Measurements from ENCODE around the gene MYMX.
A peak's percentile ranks its signal among the peaks of the same experiment; 100 is the strongest.

MYMX gene

GRCh38 chr6:44220913-44221290 lies 4.2 kb downstream of the MYMX start:
- Histone ChIP-seq H3K36me3 (ENCODE audit: control insufficient read depth, insufficient read depth, low read length) (no peaks in the 10 kb centered on the region), H3K27ac (ENCODE audit: low read depth, low read length, severe bottlenecking) (no peak overlapping the region), H3K9me3 (ENCODE audit: control insufficient read depth, low read length) (no peaks in the 10 kb centered on the region), H3K4me3 (ENCODE audit: extremely low read depth, insufficient read depth, low read length, poor library complexity, severe bottlenecking) (no peak overlapping the region), H3K4me1 (ENCODE audit: control insufficient read depth, insufficient read depth, low read length, poor library complexity, severe bottlenecking) (peaks cover 40% of the 10 kb centered on the region)
- 94 to 100% methylated on average over 3 to 4 of the region's 4 CpGs for WGBS, 2 experiments (ENCODE audit: insufficient coverage in 2 of 2)

- H3K4me1 ChIP-seq (ENCODE audit: control insufficient read depth, insufficient read depth, low read length, poor library complexity, severe bottlenecking) = peaks cover 45% of the 10 kb centered on the region
- no CpG with 5 or more reads among the region's 4 CpGs for WGBS, 2 experiments (ENCODE audit: insufficient coverage in 2 of 2)
- no peak overlapping the region for H3K27ac ChIP-seq (ENCODE audit: low read depth, low read length, severe bottlenecking)
- no peaks in the 10 kb centered on the region for H3K36me3 ChIP-seq (ENCODE audit: control insufficient read depth, insufficient read depth, low read length)
- H3K9me3 ChIP-seq (ENCODE audit: control insufficient read depth, low read length) = no peaks in the 10 kb centered on the region
- no peak overlapping the region for H3K4me3 ChIP-seq (ENCODE audit: extremely low read depth, insufficient read depth, low read length, poor library complexity, severe bottlenecking)
These were observed 4.7 kb downstream of the MYMX start for GRCh38 chr6:44221291-44221960.

GRCh38 chr6:44221961-44222335 lies 5.2 kb downstream of the MYMX start:
- peaks cover 45% of the 10 kb centered on the region for H3K4me1 ChIP-seq (ENCODE audit: control insufficient read depth, insufficient read depth, low read length, poor library complexity, severe bottlenecking)
- WGBS, 2 experiments (ENCODE audit: insufficient coverage in 2 of 2) = 60% methylated on average over 1 of the region's 2 CpGs; no CpG with 5 or more reads in 1 of the 2 experiments

GRCh38 chr6:44222486-44223318 lies 6.0 kb downstream of the MYMX start:
- Histone ChIP-seq H3K9me3 (ENCODE audit: control insufficient read depth, low read length) (no peaks in the 10 kb centered on the region), H3K27ac (ENCODE audit: low read depth, low read length, severe bottlenecking) (no peak overlapping the region), H3K36me3 (ENCODE audit: control insufficient read depth, insufficient read depth, low read length) (no peaks in the 10 kb centered on the region), H3K4me1 (ENCODE audit: control insufficient read depth, insufficient read depth, low read length, poor library complexity, severe bottlenecking) (peaks cover 38% of the 10 kb centered on the region), H3K4me3 (ENCODE audit: extremely low read depth, insufficient read depth, low read length, poor library complexity, severe bottlenecking) (peak overlapping the region; percentile 44)
- WGBS, 2 experiments (ENCODE audit: insufficient coverage in 2 of 2) = 4 to 7% methylated on average over 9 to 20 of the region's 26 CpGs

More at GRCh38 chr6:44221961-44222335, 5.2 kb downstream of the MYMX start:
- Histone ChIP-seq H3K36me3 (ENCODE audit: control insufficient read depth, insufficient read depth, low read length) (no peaks in the 10 kb centered on the region), H3K9me3 (ENCODE audit: control insufficient read depth, low read length) (no peaks in the 10 kb centered on the region), H3K27ac (ENCODE audit: low read depth, low read length, severe bottlenecking) (no peak overlapping the region), H3K4me3 (ENCODE audit: extremely low read depth, insufficient read depth, low read length, poor library complexity, severe bottlenecking) (no peak overlapping the region)

GRCh38 chr6:44223319-44224028 lies 6.7 kb downstream of the MYMX start, which contains the start of gene SLC29A1:
Gene SLC29A1, plus strand, starts transcription at chr6:44223595. Its CDS starts 3,719 bp downstream, at chr6:44227314.
- H3K36me3 ChIP-seq (ENCODE audit: control insufficient read depth, insufficient read depth, low read length) = no peaks in the 10 kb centered on the region
- no peaks in the 10 kb centered on the region for H3K9me3 ChIP-seq (ENCODE audit: control insufficient read depth, low read length)
- H3K4me3 ChIP-seq (ENCODE audit: extremely low read depth, insufficient read depth, low read length, poor library complexity, severe bottlenecking) = peak within 1 kb of the TSS; percentile 44
- peaks cover 31% of the 10 kb centered on the region for H3K4me1 ChIP-seq (ENCODE audit: control insufficient read depth, insufficient read depth, low read length, poor library complexity, severe bottlenecking)
- no peak within 1 kb of the TSS for H3K27ac ChIP-seq (ENCODE audit: low read depth, low read length, severe bottlenecking)
- 0% methylated on average over 49 to 63 of the region's 73 CpGs for WGBS, 2 experiments (ENCODE audit: insufficient coverage in 2 of 2)

GRCh38 chr6:44224029-44224964 lies 7.6 kb downstream of the MYMX start:
- WGBS, 2 experiments (ENCODE audit: insufficient coverage in 2 of 2) = 18 to 29% methylated on average over 5 to 9 of the region's 18 CpGs
- Histone ChIP-seq H3K36me3 (ENCODE audit: control insufficient read depth, insufficient read depth, low read length) (peaks cover 3% of the 10 kb centered on the region), H3K27ac (ENCODE audit: low read depth, low read length, severe bottlenecking) (no peak overlapping the region), H3K4me3 (ENCODE audit: extremely low read depth, insufficient read depth, low read length, poor library complexity, severe bottlenecking) (peak overlapping the region; percentile 44), H3K4me1 (ENCODE audit: control insufficient read depth, insufficient read depth, low read length, poor library complexity, severe bottlenecking) (peaks cover 25% of the 10 kb centered on the region), H3K9me3 (ENCODE audit: control insufficient read depth, low read length) (no peaks in the 10 kb centered on the region)

- no peaks in the 10 kb centered on the region for H3K9me3 ChIP-seq (ENCODE audit: control insufficient read depth, low read length)
- H3K36me3 ChIP-seq (ENCODE audit: control insufficient read depth, insufficient read depth, low read length) = peaks cover 9% of the 10 kb centered on the region
- no peak overlapping the region for H3K4me3 ChIP-seq (ENCODE audit: extremely low read depth, insufficient read depth, low read length, poor library complexity, severe bottlenecking)
- 86% methylated on average over 2 of the region's 4 CpGs; no CpG with 5 or more reads in 1 of the 2 experiments for WGBS, 2 experiments (ENCODE audit: insufficient coverage in 2 of 2)
- H3K27ac ChIP-seq (ENCODE audit: low read depth, low read length, severe bottlenecking) = no peak overlapping the region
- peaks cover 25% of the 10 kb centered on the region for H3K4me1 ChIP-seq (ENCODE audit: control insufficient read depth, insufficient read depth, low read length, poor library complexity, severe bottlenecking)
These were observed 8.2 kb downstream of the MYMX start for GRCh38 chr6:44224965-44225305.

- Histone ChIP-seq H3K27ac (ENCODE audit: low read depth, low read length, severe bottlenecking) (no peak overlapping the region), H3K4me1 (ENCODE audit: control insufficient read depth, insufficient read depth, low read length, poor library complexity, severe bottlenecking) (peaks cover 25% of the 10 kb centered on the region), H3K4me3 (ENCODE audit: extremely low read depth, insufficient read depth, low read length, poor library complexity, severe bottlenecking) (no peak overlapping the region)
These were observed 9.0 kb downstream of the MYMX start for GRCh38 chr6:44225579-44226325.

GRCh38 chr6:44226368-44227147 lies 9.8 kb downstream of the MYMX start:
- Histone ChIP-seq H3K4me1 (ENCODE audit: control insufficient read depth, insufficient read depth, low read length, poor library complexity, severe bottlenecking) (peaks cover 25% of the 10 kb centered on the region), H3K9me3 (ENCODE audit: control insufficient read depth, low read length) (no peaks in the 10 kb centered on the region), H3K4me3 (ENCODE audit: extremely low read depth, insufficient read depth, low read length, poor library complexity, severe bottlenecking) (no peak overlapping the region), H3K27ac (ENCODE audit: low read depth, low read length, severe bottlenecking) (no peak overlapping the region), H3K36me3 (ENCODE audit: control insufficient read depth, insufficient read depth, low read length) (peaks cover 12% of the 10 kb centered on the region)
- WGBS, 2 experiments (ENCODE audit: insufficient coverage in 2 of 2) = 64 to 77% methylated on average over 6 to 8 of the region's 15 CpGs

More at GRCh38 chr6:44225579-44226325, 9.0 kb downstream of the MYMX start:
- 83 to 89% methylated on average over 6 to 7 of the region's 8 CpGs for WGBS, 2 experiments (ENCODE audit: insufficient coverage in 2 of 2)
- no peaks in the 10 kb centered on the region for H3K9me3 ChIP-seq (ENCODE audit: control insufficient read depth, low read length)
- peaks cover 12% of the 10 kb centered on the region for H3K36me3 ChIP-seq (ENCODE audit: control insufficient read depth, insufficient read depth, low read length)

Data from mesodermal cell (in vitro differentiated cells).